Inferior parietal cortex (tissue), 1 donor: ENCODE measurements around the gene MRPL9.
A peak's percentile ranks its signal among the peaks of the same experiment; 100 is the strongest.

ENCODE experiments used
- DNase-seq: peaks from one replicate; pipeline ENCODE4 v3.0.0-alpha.2; 2016; ENCODE audit errors: extremely low spot score

The MRPL9 gene

GRCh38 chr1:151711044-151711800, 52.1 kb downstream of the MRPL9 start:
- DNase-seq, result peak; percentile 29

- DNase-seq, result peak; percentile 76
Measured at GRCh38 chr1:151710187-151710840, 53.0 kb downstream of the MRPL9 start.
